Aorta (tissue), 5 donors: ENCODE measurements around the gene ABCC12. TPM values are rescaled to one million over a fixed set of nuclear protein-coding genes. Genes with fewer than 3 reads are reported as not detected.
"Not testable (repeated sequence)": the region's sequence is repeated elsewhere in the genome, so short reads cannot be mapped to it uniquely, and the experiment has no call there.

Experiments used
- ATAC-seq: fragments of 200-7000 bp; cut with Tn5 transposase; one replicate; pipeline ENCODE4 v1.9.1; 2022; ENCODE audit warnings: moderate library complexity; ENCODE audit not compliant: low FRiP score
- DNase-seq, 2 donors: peaks; one replicate each; pipeline ENCODE4 v3.0.0-alpha.2; 2020
- H3K27ac ChIP-seq, 2 donors: one replicate each; pipeline ENCODE4 v1.5.1; 2013; ENCODE audit warnings: low read length in 2 of 2, mild to moderate bottlenecking in 2 of 2, moderate library complexity in 2 of 2, control low read depth in 1 of 2, inconsistent platforms in 1 of 2, low read depth in 1 of 2
- H3K27me3 ChIP-seq, 2 donors: one replicate each; pipeline ENCODE4 v1.6.1; 2013; ENCODE audit warnings: control low read depth in 1 of 2, low read length in 1 of 2, mild to moderate bottlenecking in 1 of 2, moderate library complexity in 1 of 2; ENCODE audit not compliant: insufficient read depth in 2 of 2, control insufficient read depth in 1 of 2
- H3K36me3 ChIP-seq, 2 donors: one replicate each; pipeline ENCODE4 v1.6.1; 2013; ENCODE audit warnings: control low read depth in 1 of 2, low read length in 1 of 2, mild to moderate bottlenecking in 1 of 2; ENCODE audit not compliant: insufficient read depth in 2 of 2, control insufficient read depth in 1 of 2
- H3K4me1 ChIP-seq, 2 donors: one replicate each; pipeline ENCODE4 v1.6.1; 2013; ENCODE audit warnings: low read length in 2 of 2, control low read depth in 1 of 2, mild to moderate bottlenecking in 1 of 2, moderate library complexity in 1 of 2; ENCODE audit not compliant: insufficient read depth in 2 of 2, control insufficient read depth in 1 of 2
- H3K4me3 ChIP-seq, 2 donors: one replicate each; pipeline ENCODE4 v1.5.1; 2013; ENCODE audit warnings: low read length in 2 of 2, control low read depth in 1 of 2, mild to moderate bottlenecking in 1 of 2
- H3K9me3 ChIP-seq: one replicate; pipeline ENCODE4 v1.6.1; 2013; ENCODE audit warnings: mild to moderate bottlenecking, low read length; ENCODE audit not compliant: control insufficient read depth
- WGBS, 2 donors: extraction: QIAGEN DNeasy Blood & Tissue Kit; methylation state at CpG; one replicate each; pipeline ENCODE4 v1.1.7; 2013; 5-methylcytosine and 5-hydroxymethylcytosine counted together
- intact Hi-C, 2 donors: fragments of 100-400 bp; cut with DNase I; formaldehyde crosslinking; loops; one replicate each; pipeline versions ENCODE4 v1.14.2 to v1.15.0; 2022
- polyA plus RNA-seq, 2 donors: library from polyadenylated mRNA; stranded (reverse); fragments of 200-250 nt; gene quantifications; one replicate each; pipeline ENCODE4 v1.2.3, GENCODE V29; 2013
- total RNA-seq, 2 donors: library from RNA; stranded (reverse); fragmentation: NEBNext Ultra II Directional; extraction: Animal tissue kit (Norgen Biotek cat#: 25700); gene quantifications; one replicate each; pipeline ENCODE4 v1.2.1, GENCODE V29; 2021
- donor health status: healthy with polysubstance abuse.
- donor health status: Bipolar disorder and iron deficiency.
- donor health status: DM: no; HTN: no; CAD: no.
- donor health status: DM: no; HTN: no; CAD: no.
- donor health status: DM: yes; HTN: yes; CAD: no.

The ABCC12 gene
- total and polyA plus RNA-seq, 4 donors: 0.05 TPM; not detected in 3

- no peaks in the 10 kb centered on the region for H3K36me3 ChIP-seq
- H3K9me3 ChIP-seq: no peaks in the 10 kb centered on the region
- H3K27me3 ChIP-seq: no peaks in the 10 kb centered on the region
- intact Hi-C loops: no loop called here
- H3K4me3 ChIP-seq: no peak overlapping the region
- no peaks in the 10 kb centered on the region for H3K4me1 ChIP-seq
- DNase-seq (no peak), ATAC-seq (no peak)
- WGBS, 2 donors: 68 to 75% methylated on average over 1 of the region's 1 CpG
- H3K27ac ChIP-seq: no peak overlapping the region
These were observed 16.9 kb upstream of the ABCC12 start for GRCh38 chr16:48172682-48173081.

- Histone ChIP-seq H3K27ac (no peak overlapping the region), H3K4me1 (no peaks in the 10 kb centered on the region), H3K4me3 (no peak overlapping the region), H3K36me3 (no peaks in the 10 kb centered on the region), H3K27me3 (no peaks in the 10 kb centered on the region), H3K9me3 (no peaks in the 10 kb centered on the region)
- 75 to 80% methylated on average over 8 of the region's 8 CpGs for WGBS, 2 donors
- DNase-seq: no peak
- intact Hi-C loops: loop anchor here (5.0 to 10.0 kb wide), 6 partner anchors 1133 to 1318 kb away; no protein-coding TSS in a partner anchor
- ATAC-seq: no peak
These were observed 14.1 kb upstream of the ABCC12 start for GRCh38 chr16:48169896-48170295.

- Histone ChIP-seq H3K36me3 (no peaks in the 10 kb centered on the region), H3K4me3 (no peak overlapping the region), H3K27me3 (no peaks in the 10 kb centered on the region), H3K4me1 (no peaks in the 10 kb centered on the region), H3K9me3 (no peaks in the 10 kb centered on the region), H3K27ac (no peak overlapping the region)
- WGBS, 2 donors: 85 to 86% methylated on average over 1 of the region's 1 CpG
- no peak for DNase-seq
- ATAC-seq: no peak
- intact Hi-C loops: loop anchor here (5.0 to 10.0 kb wide), 6 partner anchors 1131 to 1316 kb away; no protein-coding TSS in a partner anchor
These were observed 12.3 kb upstream of the ABCC12 start for GRCh38 chr16:48168075-48168474.

- not testable (repeated sequence) for H3K9me3 ChIP-seq, H3K4me1 ChIP-seq, H3K27ac ChIP-seq, DNase-seq, H3K27me3 ChIP-seq, H3K36me3 ChIP-seq, ATAC-seq, H3K4me3 ChIP-seq
- 89% methylated on average over 5 of the region's 5 CpGs for WGBS, 2 donors
- intact Hi-C loops: loop anchor here (5.0 to 10.0 kb wide), 6 partner anchors 1129 to 1314 kb away; no protein-coding TSS in a partner anchor
These were observed 10.8 kb upstream of the ABCC12 start for GRCh38 chr16:48166617-48167016.

GRCh38 chr16:48165961-48166578 is 10.3 kb upstream of the ABCC12 start:
- no peak overlapping the region for H3K4me3 ChIP-seq
- no peak for DNase-seq

GRCh38 chr16:48164907-48165715 is 9.3 kb upstream of the ABCC12 start:
- H3K4me3 ChIP-seq: no peak overlapping the region
- WGBS, 2 donors: 16 to 19% methylated on average over 16 of the region's 16 CpGs
- H3K27me3 ChIP-seq: no peaks in the 10 kb centered on the region
- no peaks in the 10 kb centered on the region for H3K9me3 ChIP-seq
- intact Hi-C loops: loop anchor here (5.0 to 10.0 kb wide), 6 partner anchors 1128 to 1313 kb away; no protein-coding TSS in a partner anchor
- no peak overlapping the region for H3K27ac ChIP-seq
- H3K36me3 ChIP-seq: no peaks in the 10 kb centered on the region
- ATAC-seq (peak; percentile 89), DNase-seq (peak; percentile 83 to 92)
- no peaks in the 10 kb centered on the region for H3K4me1 ChIP-seq

More at GRCh38 chr16:48165961-48166578, 10.3 kb upstream of the ABCC12 start:
- Histone ChIP-seq H3K9me3 (no peaks in the 10 kb centered on the region), H3K4me1 (no peaks in the 10 kb centered on the region), H3K27me3 (no peaks in the 10 kb centered on the region), H3K27ac (no peak overlapping the region), H3K36me3 (no peaks in the 10 kb centered on the region)
- 91% methylated on average over 4 of the region's 4 CpGs for WGBS, 2 donors
- intact Hi-C loops: loop anchor here (5.0 to 10.0 kb wide), 6 partner anchors 1129 to 1314 kb away; no protein-coding TSS in a partner anchor
- ATAC-seq: no peak

- Histone ChIP-seq H3K4me3 (no peak overlapping the region), H3K36me3 (no peaks in the 10 kb centered on the region), H3K9me3 (no peaks in the 10 kb centered on the region), H3K27me3 (no peaks in the 10 kb centered on the region), H3K27ac (no peak overlapping the region), H3K4me1 (no peaks in the 10 kb centered on the region)
- no peak for ATAC-seq
- no peak for DNase-seq
- WGBS, 2 donors: 72 to 75% methylated on average over 9 of the region's 9 CpGs
- intact Hi-C loops: loop anchor here in 1 of 2 donors (10.0 kb wide), 3 partner anchors 1128 to 1308 kb away; no protein-coding TSS in a partner anchor
These were observed 7.1 kb upstream of the ABCC12 start for GRCh38 chr16:48162839-48163410.

- Histone ChIP-seq H3K27ac (no peak overlapping the region), H3K36me3 (no peaks in the 10 kb centered on the region), H3K27me3 (no peaks in the 10 kb centered on the region), H3K4me3 (no peak overlapping the region), H3K9me3 (no peaks in the 10 kb centered on the region), H3K4me1 (no peaks in the 10 kb centered on the region)
- DNase-seq (no peak), ATAC-seq (no peak)
- 58 to 65% methylated on average over 4 of the region's 4 CpGs for WGBS, 2 donors
- intact Hi-C loops: loop anchor here in 1 of 2 donors (10.0 kb wide), 3 partner anchors 1127 to 1307 kb away; no protein-coding TSS in a partner anchor
These were observed 6.1 kb upstream of the ABCC12 start for GRCh38 chr16:48161906-48162305.
